NT2/D1 (cell line): ENCODE results near the gene PLEKHD1.

Experiments
- SUZ12 ChIP-seq: IDR thresholded peaks from 2 replicates; pipeline ENCODE4 v1.6.1; 2011; ENCODE audit not compliant: insufficient read length, insufficient read depth; ENCODE audit errors: extremely low read depth
- YY1 ChIP-seq: IDR thresholded peaks from 2 replicates; pipeline ENCODE4 v1.6.1; 2011; ENCODE audit not compliant: insufficient read length, insufficient read depth

GRCh38 chr14:69572841-69573135 lies 88.3 kb downstream of the PLEKHD1 start:
- no peak for TF ChIP-seq YY1
- TF ChIP-seq SUZ12, result no peak
